HG03457 (cell line): ENCODE results near the gene ZFP91.
"Not testable (repeated sequence)": the region's sequence is repeated elsewhere in the genome, so short reads cannot be mapped to it uniquely, and the experiment has no call there.

Experiments
- ATAC-seq: cut with Tn5 transposase; IDR thresholded peaks from one replicate; pipeline ENCODE4 v1.9.1; 2021; ENCODE audit warnings: moderate number of reproducible peaks; ENCODE audit not compliant: unreplicated experiment

The ZFP91 gene, protein sequence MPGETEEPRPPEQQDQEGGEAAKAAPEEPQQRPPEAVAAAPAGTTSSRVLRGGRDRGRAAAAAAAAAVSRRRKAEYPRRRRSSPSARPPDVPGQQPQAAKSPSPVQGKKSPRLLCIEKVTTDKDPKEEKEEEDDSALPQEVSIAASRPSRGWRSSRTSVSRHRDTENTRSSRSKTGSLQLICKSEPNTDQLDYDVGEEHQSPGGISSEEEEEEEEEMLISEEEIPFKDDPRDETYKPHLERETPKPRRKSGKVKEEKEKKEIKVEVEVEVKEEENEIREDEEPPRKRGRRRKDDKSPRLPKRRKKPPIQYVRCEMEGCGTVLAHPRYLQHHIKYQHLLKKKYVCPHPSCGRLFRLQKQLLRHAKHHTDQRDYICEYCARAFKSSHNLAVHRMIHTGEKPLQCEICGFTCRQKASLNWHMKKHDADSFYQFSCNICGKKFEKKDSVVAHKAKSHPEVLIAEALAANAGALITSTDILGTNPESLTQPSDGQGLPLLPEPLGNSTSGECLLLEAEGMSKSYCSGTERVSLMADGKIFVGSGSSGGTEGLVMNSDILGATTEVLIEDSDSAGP

DNA sequence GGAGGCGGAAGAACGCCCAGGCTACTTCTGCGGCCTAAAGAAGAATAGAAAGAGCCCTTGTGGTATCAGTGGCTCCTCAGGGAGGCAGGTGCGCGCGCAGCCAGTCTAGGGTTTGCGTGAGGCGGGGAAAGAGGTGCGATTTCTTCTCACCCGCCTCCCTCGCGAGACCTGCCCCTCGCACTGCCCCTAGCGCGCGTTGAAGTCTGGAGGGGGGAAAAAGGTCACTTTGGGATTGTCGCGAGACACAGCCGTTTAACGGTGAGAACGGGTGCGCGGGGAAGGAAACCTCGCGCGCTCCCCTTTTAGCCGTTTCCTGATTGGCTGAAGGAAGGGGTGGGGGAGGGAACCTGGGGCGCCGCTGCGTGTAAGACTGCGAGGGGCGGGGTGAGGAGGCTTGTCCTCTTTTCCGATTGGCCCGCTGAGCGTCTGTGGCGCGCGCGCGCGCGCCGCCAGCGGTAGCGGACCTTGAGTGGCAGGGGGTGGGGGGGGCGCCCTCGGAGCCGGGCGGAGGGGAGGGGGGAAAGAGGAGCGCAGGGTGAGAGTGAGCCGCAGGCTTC, at the start of gene ZFP91:
ZFP91 (plus strand) TSS at position 429 of the 557 bp plus-strand sequence. CDS start 219 bp downstream, outside the sequence.
- peak; percentile 29 for ATAC-seq

DNA sequence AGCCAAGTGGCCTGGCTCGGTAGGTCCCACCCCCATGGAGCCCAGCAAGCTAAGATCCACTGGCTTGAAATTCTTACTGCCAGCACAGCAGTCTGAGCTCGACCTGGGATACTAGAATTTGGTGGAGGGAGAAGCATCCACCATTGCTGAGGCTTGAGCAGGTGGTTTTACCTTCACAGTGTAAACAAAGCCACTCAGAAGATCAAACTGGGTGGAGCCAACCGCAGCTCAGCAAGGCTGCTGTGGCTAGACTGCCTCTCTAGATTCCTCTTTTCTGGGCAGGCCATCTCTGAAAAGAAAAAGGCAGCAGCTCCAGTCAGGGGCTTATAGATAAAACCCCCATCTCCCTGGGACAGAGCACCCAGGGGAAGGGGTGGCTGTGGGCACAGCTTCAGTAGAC, 48.6 kb upstream of the ZFP91 start:
- ATAC-seq, result no peak

DNA sequence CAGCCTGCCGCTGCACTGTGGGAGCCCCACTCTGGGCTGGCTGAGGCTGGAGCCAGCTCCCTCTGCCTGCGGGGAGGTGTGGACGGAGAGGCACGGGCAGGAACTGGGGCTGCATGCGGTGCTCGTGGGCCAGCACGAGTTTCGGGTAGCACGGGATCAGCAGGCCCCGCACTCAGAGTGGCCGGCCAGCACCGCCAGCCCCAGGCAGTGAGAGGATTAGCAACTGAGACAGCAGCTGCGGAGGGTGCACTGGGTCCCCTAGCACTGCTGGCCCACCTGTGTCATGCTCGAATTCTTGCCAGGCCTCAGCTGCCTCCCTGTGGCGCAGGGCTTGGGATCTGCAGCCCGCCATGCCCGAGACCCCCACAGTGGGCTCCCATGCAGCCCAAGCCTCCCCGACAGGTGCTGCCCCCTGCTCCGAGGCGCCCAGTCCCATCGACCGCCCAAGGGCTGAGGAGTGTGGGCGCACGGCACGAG, 47.0 kb upstream of the ZFP91 start:
- no peak for ATAC-seq

DNA sequence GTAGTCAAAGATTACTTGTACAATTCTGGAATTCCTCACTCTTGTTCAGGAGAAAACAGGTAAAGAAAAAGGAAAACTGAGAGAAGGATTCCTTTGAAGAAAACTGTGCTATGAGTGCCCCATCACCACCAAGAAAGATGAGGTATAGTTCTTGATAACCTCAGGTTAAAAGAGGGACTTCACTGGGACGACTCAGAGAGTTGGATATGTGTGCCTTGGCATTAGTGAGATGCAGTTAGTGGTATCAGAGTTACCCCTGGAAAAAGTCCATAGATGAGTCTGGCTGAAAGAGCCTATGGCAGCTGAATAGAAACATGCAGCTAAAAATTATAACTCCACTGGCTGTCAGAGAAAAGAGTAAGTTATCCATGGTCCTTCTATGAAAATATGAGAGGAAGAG, 32.0 kb upstream of the ZFP91 start:
- ATAC-seq, result no peak

DNA sequence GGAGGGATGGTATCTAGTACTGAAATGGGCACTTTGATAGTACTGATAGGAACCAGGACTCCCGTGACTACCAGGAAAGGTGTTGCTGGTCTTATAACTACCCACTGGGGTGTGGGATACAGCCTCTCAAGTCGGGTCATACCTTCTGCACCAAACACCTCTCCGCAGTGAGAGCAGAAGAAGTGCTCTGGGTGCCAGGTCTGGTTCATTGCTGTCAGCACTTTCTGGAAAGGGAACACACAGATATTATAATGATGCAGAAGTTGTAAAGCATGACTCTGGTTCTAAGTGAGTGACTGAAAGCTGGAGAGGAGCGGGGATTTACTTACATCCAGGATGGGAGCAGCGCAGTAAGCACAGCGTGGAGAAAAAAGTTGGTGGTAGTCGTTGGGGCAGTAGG, 29.2 kb upstream of the ZFP91 start:
- ATAC-seq, result no peak

DNA sequence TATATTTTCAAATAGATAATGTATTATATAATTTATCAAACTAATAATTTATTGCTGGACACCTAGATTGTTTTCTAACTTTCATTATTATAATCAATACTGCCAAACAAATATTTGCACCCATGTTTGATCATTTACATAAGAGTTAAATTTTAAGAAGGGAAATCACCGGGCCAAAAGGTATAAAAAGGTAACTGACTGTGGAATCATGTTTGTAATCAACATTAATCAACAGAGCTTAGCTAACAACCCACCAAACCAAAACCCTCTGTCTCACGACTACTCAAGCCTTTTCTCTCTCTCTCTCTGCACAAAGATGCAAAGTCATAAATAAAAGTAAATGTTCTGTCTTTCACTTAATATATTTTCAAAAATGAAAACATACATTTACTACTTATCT, 18.0 kb upstream of the ZFP91 start:
- ATAC-seq, result no peak

DNA sequence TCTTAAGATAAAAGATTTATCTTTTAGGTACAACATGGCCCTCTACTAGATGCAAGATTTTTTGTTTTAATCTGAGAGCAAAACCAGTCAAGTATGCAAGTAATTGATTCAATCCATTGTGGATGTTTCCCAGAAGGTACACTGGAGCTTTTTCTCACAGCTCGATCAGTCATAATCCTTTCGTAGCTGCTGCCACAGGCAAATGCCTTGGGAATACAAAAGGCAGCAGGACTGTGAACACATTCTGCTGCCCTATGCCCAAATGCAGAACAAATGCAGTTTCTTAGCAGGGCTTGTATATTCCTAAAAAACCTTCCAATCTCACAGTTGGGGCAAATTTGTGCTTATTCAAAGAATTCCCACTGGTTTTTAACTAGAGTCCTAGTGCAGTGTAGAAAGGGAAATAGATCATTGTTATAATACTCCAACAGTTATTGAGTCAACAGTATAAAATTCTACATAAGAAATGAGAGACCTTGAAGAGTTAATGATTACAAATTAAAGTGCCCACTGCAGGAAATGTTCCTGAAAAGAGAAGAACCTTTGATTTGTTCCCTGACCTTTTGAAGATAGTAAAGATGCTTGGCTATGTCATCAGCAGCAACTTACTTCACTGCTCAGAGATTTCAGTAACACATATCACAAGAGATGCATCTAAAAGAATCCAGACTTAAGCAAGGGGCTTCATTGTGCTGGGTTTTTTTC, 17.3 kb upstream of the ZFP91 start:
- no peak for ATAC-seq

DNA sequence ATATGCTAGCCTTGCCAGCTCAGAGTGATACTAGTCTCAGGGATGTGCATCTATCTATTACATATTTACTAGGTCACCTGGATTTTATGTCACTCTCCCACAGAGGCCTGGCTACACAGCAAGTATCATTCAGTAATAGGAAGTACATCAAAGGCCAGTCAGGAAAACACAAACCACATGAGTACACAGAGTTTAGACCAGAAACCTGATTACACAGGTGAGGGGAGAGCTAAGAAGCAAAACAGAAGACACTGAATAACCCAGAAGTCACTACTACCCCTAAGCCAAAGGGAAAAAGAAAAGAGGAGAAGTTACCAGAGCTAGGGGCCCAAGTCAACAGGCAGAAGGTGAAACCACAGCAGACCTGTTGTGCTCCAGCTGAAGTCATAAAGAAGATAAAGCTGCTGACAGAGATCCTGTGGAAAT, 16.5 kb upstream of the ZFP91 start:
- ATAC-seq, result peak; percentile 91

DNA sequence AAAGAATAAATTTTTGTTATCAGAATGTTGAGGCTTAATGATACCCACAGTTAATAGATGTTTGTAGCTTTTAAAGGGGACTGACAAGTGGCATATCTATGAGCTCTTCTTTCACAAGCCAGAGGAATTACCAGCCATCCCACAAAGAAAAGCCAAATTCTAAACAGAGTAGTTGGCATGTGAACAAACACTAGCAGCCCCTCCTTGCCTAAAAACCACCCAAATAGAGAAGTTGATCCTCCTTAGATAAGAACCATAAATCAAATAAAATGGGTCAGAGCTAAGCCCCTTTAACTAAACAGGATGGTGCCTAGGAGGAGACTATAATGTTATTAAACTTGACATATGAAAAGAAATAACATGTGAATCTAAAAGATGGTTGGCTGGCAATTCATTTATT, 14.6 kb upstream of the ZFP91 start:
- no peak for ATAC-seq

DNA sequence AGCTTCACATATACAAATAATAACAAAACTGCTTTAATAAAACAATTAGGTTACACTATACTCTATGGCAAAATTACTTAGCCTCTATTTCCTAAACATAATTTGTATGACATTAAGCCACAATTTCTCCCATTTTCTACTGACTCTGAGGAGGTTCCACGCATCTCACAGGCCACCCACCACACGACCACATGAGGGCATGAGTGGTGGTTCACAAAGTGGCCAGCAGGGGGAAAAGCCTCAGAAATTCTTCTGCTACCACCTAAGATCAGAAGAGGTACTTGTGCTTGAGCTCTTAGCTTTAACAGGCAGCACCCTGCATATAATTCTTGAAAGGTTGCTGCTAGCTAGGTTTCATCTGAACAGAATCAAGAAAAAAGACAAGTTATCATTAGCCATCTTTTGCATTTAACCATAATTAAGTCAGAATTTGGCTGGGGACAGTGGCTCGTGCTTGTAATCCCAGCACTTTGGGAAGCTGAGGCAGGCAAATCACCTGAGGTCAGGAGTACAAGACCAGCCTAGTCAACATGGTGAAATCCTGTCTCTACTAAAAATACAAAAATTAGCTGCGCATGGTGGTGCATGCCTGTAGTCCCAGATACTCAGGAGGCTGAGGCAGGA, 10.9 kb upstream of the ZFP91 start:
- ATAC-seq, result peak; percentile 90

DNA sequence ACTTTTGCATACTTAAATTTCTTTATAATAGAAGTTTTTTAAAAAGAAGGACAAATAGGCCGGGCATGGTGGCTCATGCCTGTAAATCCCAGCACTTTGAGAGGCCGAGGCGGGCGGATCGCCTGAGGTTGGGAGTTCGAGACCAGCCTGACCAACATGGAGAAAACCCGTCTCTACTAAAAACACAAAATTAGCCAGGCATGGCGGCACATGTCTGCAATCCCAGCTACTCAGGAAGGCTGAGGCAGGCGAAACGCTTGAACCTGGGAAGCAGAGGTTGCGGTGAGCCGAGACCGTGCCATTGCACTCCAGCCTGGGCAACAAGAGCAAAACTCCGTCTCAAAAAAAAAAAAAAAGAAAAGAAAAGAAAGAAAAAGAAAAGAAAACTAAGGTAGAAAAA, 6.0 kb upstream of the ZFP91 start:
- not testable (repeated sequence) for ATAC-seq

DNA sequence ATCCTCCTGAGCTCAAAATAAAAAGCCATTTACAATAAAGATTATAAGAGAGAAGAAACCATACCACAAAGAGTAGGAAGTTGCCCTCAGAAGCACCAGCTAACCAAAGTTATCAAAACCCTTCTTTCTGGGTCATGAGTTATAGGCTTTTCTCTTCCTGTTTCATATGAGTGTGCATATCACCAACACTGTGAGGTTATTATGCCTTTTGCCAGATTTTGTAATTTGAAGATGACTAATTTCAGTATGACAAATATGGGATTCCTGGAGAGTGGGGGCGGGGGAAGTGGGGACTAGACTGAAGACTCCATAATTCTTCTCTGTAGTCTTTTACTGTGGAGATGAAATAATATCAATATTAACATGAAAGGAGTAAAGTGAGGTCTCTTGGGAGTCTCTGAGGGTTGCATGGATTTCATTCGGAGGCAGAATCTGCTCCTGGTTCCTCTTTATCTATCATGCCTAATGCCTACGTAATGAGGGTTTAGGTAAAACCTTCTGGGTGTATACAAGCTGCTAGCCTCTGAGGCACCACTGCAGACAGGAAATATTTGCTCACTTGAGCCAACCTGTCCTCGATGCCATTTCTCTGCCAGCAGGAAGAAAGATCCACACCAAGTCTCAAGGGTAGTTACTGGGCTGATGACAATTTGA, 5.3 kb upstream of the ZFP91 start:
- peak; percentile 23 for ATAC-seq

DNA sequence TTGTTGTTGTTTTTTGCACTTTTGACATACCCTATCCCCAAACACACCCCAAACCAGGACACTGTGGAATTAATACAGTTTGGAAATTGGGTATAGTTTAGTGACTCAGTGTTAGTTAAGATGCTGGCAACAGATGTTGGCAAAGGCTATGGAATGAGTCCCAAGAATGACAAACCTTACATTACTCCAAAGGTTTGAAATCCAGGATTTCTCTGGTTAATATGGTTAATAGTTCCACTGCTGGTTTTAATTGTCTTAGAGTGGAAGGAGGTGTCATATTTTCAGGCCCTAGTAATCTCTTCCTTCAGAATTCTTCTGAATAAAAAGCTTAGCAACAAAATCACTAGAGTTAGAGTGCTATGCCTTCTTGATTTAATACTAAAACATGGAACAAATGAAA, 4.0 kb upstream of the ZFP91 start:
- ATAC-seq, result no peak

DNA sequence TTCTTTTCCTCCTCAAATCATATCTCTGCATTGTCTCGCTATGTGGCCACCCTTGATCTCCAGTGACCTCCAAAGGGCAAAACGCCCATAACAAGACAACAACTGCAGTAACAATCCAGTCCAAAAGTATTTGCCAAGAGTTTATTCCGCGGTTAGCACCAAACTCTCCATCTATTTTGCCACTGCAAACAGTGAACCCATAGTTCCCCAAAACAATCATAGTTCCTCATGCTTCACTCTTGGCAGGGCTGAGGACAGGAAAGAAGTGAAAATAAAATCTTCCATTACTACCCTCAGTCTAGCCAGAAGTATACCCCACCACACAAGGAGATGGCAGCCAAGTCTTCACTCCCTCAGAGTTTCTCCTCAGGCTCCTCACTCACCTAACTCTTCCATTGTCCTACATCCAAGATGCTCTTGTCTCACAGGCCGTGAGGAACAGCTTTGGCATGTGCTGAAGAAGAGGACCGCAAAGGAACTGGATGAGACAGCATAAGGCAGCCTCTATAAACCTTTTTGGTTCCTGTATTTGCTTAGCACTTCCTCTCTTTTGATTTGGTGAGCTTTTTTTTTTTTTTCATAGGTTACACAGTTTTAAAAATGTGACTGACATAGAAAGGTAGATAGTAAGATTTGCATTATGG, 3.4 kb upstream of the ZFP91 start, which contains the start of gene LPXN:
LPXN (minus strand) TSS at position 480 of the 644 bp plus-strand sequence; CDS start at position 396, 84 bp downstream.
- no peak for ATAC-seq

DNA sequence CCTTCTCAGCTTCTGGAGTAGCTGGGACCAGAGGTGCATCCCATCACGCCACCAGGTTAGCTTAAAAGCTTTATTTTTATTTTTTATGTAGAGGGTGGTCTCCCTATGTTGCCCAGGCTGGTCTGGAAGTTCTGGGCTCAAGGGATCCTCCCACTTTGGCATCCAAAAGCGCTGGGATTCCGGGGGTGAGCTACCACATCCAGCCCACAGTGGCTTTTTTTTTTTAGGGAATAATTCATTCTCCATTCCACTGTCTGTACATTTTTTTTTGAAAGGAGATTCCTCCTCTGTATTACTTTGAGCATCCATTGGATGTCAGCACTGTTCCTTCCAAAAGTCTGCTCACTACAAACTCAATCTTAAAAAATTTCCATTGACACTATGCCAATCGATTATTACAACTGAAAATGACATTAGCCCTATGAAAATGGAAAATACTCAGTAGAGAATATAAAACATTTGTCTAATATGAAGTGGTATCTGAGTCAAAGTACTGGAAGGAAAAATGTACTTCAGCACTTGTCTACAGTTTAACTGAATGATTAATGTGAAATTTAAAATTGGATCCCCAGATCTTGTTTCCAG, 1.9 kb upstream of the ZFP91 start:
- no peak for ATAC-seq

DNA sequence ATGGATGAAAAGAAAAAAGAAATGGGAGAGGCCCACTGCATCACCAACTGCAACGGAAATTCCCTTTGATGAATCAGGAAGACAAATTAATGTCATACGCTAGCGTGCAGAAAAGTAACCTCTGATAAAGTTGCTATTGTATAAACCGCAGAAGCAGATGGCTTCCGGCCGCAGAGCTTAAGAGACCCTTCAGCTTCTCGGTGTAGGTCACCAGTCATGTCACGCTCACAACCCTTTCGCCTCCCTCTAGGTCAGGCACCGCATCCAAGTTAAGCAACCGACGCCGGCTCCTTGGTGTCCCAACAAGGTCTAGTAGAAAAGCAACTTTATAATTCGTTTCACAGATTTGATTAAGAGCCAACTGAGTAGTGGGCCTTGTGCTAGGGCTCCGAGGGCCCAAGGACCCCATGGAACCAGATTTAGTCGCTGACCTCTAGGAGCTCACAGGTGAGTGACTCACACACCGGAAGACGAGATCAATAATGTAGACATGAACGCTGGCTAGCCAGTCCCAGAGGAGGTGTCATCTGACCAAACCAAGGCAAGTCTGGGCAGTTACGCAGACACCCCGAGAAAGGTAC, 1.2 kb upstream of the ZFP91 start:
- ATAC-seq, result peak; percentile 44

DNA sequence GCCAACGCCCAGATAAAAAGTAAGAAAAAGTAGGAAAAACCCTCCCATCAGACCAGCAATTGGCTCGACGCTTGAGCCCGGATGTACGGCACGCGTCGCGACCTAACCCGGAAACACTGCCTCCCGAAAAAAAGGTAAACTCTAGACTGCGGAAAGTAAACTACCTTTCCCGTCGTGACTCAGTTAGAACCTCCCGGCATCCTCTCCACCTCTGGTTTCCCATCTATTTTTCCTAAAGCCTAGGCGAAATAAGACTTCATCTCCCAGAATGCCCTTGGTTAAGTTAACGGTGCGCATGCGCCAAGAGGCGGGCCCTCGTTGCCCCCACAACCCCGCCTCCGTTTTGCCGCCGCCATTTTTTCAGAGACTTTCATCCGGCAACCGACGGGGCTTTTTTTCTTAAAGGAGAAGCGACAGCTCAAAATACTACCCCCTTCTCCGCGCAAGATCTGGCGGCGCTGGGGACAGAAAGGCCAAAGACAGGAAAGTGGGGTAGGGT, 678 bp upstream of the ZFP91 start:
- no peak for ATAC-seq

DNA sequence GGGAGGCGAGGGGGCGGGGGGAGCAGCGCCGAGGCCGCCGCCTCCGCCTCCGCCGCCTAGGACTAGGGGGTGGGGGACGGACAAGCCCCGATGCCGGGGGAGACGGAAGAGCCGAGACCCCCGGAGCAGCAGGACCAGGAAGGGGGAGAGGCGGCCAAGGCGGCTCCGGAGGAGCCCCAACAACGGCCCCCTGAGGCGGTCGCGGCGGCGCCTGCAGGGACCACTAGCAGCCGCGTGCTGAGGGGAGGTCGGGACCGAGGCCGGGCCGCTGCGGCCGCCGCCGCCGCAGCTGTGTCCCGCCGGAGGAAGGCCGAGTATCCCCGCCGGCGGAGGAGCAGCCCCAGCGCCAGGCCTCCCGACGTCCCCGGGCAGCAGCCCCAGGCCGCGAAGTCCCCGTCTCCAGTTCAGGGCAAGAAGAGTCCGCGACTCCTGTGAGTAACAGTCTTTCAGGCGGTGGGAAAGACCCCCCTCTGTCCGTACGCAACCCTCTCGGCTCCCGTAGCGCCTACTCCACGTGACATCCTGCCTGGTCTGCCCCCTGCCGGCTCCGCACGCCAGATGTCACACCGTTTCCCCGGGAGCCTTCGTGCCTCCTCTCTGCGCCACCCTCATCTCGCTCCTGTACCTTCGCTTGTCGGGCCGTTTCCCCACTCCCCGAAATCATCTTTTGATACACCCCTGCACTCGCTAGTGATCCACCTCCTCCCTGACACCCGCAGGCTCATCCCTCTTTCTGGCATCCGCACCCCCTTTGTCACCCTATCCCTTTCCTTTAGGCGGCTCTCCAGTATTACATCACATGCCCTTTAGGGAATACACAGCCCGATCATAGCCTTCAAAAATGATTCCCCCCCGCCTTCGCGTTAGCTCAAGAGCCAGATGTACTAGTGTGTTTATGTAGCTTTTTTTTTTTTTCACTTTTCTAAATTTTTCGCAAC, 598 bp downstream of the ZFP91 start:
- ATAC-seq, result peak; percentile 30
